Measurements from ENCODE around the gene ITGA3. TPM values are rescaled to one million over a fixed set of nuclear protein-coding genes. Genes with fewer than 3 reads are reported as not detected.
A peak's percentile ranks its signal among the peaks of the same experiment; 100 is the strongest.

The ITGA3 gene
- polyA plus RNA-seq, 1 of the 3 experiments (the other 2 are of a cell fraction): 766 TPM

GRCh38 chr17:50093246-50093645 is 37.3 kb downstream of the ITGA3 start:
- Histone ChIP-seq H3K9me3 (no peaks in the 10 kb centered on the region), H3K4me3 (ENCODE audit: low read depth in 2 of 2, low read length in 1 of 2) (no peak overlapping the region), H3K4me2 (peak overlapping the region; percentile 100; the same call in 1 of the 2 replicates), H3K27ac (ENCODE audit: low read depth in 2 of 2, low read length in 1 of 2) (peak overlapping the region in 1 of 2 experiments; percentile 64; a peak in 2 of 4 replicates), H3F3A (replicated peaks; ENCODE audit: insufficient read depth) (peaks cover 73% of the 10 kb centered on the region), H4K20me1 (ENCODE audit: insufficient read depth) (peaks cover 53% of the 10 kb centered on the region), H3K4me1 (ENCODE audit: control insufficient read depth in 1 of 2, insufficient read depth in 2 of 2, low read depth in 1 of 2, low read length in 1 of 2) (peaks cover 3 to 18% of the 10 kb centered on the region in 2 experiments; a peak in 1 of 4 replicates), H3K36me3 (replicated peaks in 1 of 2; ENCODE audit: control insufficient read depth in 1 of 2, insufficient read depth in 2 of 2, low read length in 1 of 2) (peaks cover 34 to 40% of the 10 kb centered on the region in 2 experiments), H3K9ac (no peak overlapping the region), H2AFZ (ENCODE audit: low read depth) (no peak overlapping the region), H3K79me2 (ENCODE audit: insufficient read depth) (peaks cover 6% of the 10 kb centered on the region; the same call in 1 of the 2 replicates), H3K9me2 (no peaks in the 10 kb centered on the region), H3K27me3 (ENCODE audit: insufficient read depth) (no peaks in the 10 kb centered on the region)
- TF ChIP-seq RCOR1 (IDR thresholded peaks at IDR 0.05; ENCODE audit: low read length) (no peak), ZBTB33 (IDR thresholded peaks at IDR 0.05; ENCODE audit: borderline replicate concordance, low read depth) (0 out of 2 replicates have a peak, but pooled peaks have one; percentile 5), REST (IDR thresholded peaks at IDR 0.05; ENCODE audit: low read depth, low read length) (no peak), YY1 (IDR thresholded peaks at IDR 0.05; ENCODE audit: low read depth) (no peak), NRF1 (IDR thresholded peaks at IDR 0.05; ENCODE audit: low read depth, low read length) (no peak), TCF12 (IDR thresholded peaks at IDR 0.05) (no peak), GABPA (IDR thresholded peaks at IDR 0.05; ENCODE audit: low read depth) (no peak), IRF3 (IDR thresholded peaks at IDR 0.05; ENCODE audit: low read depth, low read length) (no peak), JUND (IDR thresholded peaks at IDR 0.05) (peak; percentile 18; the same call in 1 of the 2 replicates), RFX5 (IDR thresholded peaks at IDR 0.05; ENCODE audit: low read length) (no peak), FOXJ3 (CRISPR knock-in tag; IDR thresholded peaks at IDR 0.05) (no peak), MAX (IDR thresholded peaks at IDR 0.05; ENCODE audit: low read depth) (no peak), USF1 (IDR thresholded peaks at IDR 0.05; ENCODE audit: borderline replicate concordance, low read depth) (no peak), EZH2phosphoT487 (IDR thresholded peaks at IDR 0.05; ENCODE audit: borderline replicate concordance, low read depth) (no peak), EP300 (IDR thresholded peaks at IDR 0.05; ENCODE audit: borderline replicate concordance in 1 of 2, low read depth in 1 of 2, low read length in 1 of 2) (no peak), POLR2AphosphoS5 (IDR thresholded peaks at IDR 0.05; ENCODE audit: low read depth, low read length) (no peak), SIN3A (IDR thresholded peaks at IDR 0.05; ENCODE audit: borderline replicate concordance, low read depth, low read length) (no peak), RAD21 (IDR thresholded peaks at IDR 0.05; ENCODE audit: low read length) (no peak), FOSL2 (IDR thresholded peaks at IDR 0.05; ENCODE audit: borderline replicate concordance, low read depth) (no peak), ELF1 (IDR thresholded peaks at IDR 0.05) (0 out of 2 replicates have a peak, but pooled peaks have one; percentile 18), MXI1 (IDR thresholded peaks at IDR 0.05; ENCODE audit: low read depth, low read length) (no peak), FOXM1 (IDR thresholded peaks at IDR 0.05; ENCODE audit: low read depth) (no peak), TEAD4 (IDR thresholded peaks at IDR 0.05; ENCODE audit: borderline replicate concordance, insufficient read depth) (no peak)
- DNase-seq: no peak
- ChIA-PET CTCF (interaction anchor here (0.7 to 15.0 kb wide), 25 partner anchors 10 to 230 kb away, joined by 3 to 297 read pairs (median 18); partner anchors contain the start of genes COL1A1 and ITGA3), POLR2A (interaction anchor here (1.5 kb wide), 1 partner anchor 39 kb away, joined by 3 read pairs; no protein-coding TSS in a partner anchor)
- WGBS (ENCODE audit: low lambda C conversion rate): 93% methylated on average over 3 of the region's 3 CpGs
